SH-SY5Y (cell line): ENCODE data around the gene SLC18A2.

Experiments
- GATA2 ChIP-seq: IDR thresholded peaks from 2 replicates; pipeline ENCODE4 v1.6.1; 2011; ENCODE audit warnings: mild to moderate bottlenecking, low read depth, low read length
- GATA3 ChIP-seq: IDR thresholded peaks from 2 replicates; pipeline ENCODE4 v1.6.1; 2011; ENCODE audit warnings: low read depth, mild to moderate bottlenecking, low read length, moderate library complexity

Gene SLC18A2

DNA sequence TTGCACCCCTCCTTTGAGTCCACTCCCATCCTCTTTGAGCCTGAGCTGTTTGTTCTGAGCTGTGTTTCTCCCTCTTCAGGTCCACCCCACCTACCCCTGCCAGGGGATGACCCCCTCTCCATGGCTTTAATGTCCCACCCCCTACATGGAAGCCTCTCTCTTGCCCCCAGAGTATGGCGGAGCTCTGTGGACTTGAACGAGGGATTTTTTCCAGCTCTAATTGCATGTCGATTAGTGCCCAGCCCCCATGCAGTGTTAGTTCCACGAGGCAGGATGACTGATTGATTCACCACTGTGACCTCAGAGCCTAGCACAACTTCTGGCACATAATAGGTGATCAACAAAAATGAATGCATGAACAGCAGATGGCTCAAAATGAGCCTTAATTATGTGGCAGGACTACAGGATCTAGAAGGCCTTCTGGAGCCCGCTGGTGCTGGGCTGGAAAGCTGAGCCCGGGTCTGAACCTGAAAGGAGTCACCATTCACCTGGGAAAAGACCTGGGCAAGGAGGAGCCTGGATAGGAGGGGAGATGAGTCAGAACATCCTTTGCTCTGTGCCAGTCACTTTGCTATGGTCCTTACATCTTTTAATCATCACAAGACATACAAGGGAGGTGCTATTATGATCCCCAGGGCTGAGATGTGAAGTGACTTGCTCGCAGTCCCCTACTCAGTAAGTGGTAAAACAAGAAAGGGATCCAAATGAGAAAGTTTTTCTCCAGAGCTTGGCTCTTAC lies 17.1 kb upstream of the SLC18A2 start:
- TF ChIP-seq GATA2, result no peak
- TF ChIP-seq GATA3, result no peak

DNA sequence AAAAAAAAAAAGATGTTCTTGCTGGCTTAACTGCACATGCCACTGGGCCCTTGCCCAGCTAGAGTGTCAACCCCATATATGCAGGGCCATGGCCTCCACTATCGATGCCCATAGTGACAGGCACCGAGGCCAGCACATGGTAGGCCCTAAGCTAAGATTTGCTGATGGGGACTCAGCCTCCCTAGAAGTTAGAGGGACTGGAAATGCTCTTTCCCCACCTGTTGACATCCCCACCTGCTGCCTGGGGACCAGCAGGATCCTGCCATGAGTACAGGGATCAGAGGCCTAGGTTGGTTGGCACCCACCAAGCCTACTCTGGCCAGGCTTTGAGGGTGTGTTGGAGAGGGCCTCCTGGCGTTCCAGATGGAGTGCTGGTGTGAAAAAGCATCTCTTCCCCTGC lies 16.0 kb upstream of the SLC18A2 start:
- no peak for TF ChIP-seq GATA3
- TF ChIP-seq GATA2, result no peak

DNA sequence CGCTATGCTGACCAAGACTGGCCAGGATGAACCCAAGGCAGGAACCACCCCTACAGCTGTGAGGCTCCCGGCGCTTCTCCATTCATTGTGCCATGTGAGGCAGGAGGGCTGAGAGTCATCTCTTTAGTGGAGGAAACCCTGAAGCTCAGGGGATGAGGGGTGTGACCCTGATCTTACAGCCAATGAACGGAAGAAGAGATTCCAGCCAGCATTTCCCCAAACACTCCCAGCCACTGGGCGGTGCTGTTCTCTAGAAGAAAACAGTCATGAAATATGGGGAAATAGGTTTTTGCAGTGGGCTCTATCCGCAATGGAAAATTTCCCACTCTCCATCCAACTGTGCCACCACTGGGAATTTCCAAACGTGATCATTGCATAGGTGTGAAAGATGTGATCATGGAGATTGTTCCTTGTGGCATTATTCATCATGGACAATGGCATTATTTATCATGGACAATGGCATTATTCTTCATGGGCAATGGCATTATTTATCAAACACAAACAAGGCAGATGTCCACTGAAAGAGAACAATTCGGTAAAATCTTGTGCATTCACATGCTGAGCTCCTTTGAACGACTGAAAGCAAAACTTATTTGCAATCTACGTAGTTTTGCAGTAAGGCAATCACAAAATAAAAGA lies 14.0 kb upstream of the SLC18A2 start:
- TF ChIP-seq GATA2, result no peak
- TF ChIP-seq GATA3, result no peak

DNA sequence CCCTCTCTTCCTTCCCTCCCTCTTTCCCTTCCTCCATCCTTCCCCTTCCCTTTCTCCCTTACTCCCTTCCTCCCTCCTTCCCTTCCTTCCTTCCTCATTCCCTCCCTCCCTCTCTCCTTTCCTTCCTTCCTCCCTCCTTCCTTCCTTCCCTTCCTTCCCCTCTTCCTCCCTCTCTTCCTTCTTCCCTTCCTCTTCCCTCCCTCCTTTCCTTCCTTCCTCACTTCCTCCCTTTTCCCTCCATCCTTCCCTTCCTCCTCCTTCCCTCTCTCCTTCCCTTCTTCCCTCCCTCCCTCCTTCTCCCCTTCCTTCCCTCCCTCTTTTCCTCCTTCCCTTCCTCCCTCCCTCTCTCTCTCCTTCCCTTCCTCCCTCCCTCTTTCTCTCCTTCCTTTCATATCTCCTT lies 12.7 kb upstream of the SLC18A2 start:
- TF ChIP-seq GATA2 (no peak), GATA3 (no peak)

DNA sequence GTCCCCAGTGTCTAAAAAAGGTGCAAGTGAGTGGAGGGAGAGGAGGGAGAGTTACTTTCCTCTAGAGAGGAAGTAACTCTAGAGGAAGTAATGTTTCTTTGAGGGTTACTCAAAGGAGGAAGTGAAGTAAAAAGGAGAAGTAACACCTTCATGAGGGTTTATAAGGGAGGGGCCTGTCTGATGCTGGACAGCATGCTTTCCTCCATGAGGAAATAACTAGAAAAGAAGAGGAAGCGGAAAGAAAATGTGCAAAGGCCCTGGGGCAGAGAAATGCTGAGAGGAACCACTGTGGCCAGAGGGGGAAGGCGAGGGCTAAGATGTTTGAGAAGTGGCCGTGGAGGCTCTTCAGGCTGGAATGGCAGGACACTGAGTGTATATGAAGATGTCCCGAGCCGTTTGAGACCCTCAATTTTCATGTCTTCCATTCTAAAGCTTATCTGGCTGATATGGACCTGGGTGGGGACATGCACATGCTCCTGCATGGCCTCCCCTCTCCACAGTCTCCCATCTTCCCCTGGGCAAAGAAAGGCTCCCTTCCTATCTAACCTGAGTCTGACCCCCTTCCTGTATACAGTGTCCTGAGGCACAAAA lies 3.4 kb upstream of the SLC18A2 start:
- TF ChIP-seq GATA2 (no peak), GATA3 (no peak)

DNA sequence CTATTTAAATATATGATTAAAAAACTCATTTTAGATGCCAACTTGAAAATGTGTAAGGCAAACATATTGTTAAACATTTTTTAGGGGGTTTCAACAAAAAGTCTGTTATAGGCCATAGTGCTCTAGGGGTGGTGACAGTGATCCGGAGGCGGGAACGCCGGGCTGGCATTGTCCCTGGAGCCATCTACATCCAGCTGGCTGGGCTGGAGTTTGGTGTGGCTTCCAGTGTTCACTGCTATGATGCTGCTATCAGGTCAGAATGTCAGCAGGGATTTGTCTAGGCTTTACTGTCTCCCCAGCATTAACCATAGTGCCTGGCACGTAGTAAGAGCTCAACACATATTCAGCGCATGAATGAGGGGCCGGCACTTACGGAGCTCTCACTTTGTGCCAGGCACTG lies 1.9 kb upstream of the SLC18A2 start:
- TF ChIP-seq GATA2 (no peak), GATA3 (no peak)

DNA sequence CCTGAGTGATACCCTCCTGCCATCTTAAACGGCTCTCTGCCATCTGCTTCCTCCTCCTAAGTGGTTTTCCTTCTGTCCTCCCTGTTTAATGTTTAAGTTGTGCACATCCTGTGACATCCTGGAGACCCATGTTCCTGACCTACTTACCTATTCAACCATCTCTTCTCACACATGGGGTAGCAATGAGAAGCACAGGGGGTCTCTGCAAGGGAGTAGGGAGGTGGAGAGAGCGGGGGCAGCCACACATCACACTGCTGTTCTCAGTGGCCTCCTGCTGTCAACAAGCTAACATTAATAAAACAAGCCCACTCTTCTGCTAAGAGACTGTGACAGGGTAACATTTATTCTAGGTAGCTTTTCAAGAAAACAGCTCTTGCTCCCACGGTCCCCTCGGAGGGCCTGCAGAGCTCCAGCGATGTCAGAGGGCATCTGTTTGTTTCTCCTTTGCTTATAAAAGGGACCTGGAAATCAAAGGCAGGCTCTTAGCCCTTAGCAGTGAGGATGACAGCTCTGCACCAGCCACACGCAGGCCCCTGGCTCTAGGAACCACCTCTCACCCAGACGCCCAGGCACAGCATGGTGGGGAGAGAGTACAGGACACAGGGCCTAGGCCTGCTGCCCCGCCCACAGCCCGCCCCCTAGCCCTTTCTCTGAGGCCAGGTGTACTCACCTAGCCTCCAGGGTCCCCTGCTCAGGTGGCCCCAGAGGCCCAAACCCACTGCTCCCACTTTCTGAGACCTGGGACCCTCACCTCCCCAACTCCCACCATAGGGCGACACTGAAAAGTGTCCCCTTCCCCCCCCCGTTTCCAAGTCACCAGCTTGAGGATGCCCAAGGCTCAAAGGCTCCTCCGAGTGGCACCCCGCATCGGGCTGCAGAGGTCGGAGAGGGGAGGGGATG lies 943 bp upstream of the SLC18A2 start:
- no peak for TF ChIP-seq GATA2
- TF ChIP-seq GATA3, result no peak

DNA sequence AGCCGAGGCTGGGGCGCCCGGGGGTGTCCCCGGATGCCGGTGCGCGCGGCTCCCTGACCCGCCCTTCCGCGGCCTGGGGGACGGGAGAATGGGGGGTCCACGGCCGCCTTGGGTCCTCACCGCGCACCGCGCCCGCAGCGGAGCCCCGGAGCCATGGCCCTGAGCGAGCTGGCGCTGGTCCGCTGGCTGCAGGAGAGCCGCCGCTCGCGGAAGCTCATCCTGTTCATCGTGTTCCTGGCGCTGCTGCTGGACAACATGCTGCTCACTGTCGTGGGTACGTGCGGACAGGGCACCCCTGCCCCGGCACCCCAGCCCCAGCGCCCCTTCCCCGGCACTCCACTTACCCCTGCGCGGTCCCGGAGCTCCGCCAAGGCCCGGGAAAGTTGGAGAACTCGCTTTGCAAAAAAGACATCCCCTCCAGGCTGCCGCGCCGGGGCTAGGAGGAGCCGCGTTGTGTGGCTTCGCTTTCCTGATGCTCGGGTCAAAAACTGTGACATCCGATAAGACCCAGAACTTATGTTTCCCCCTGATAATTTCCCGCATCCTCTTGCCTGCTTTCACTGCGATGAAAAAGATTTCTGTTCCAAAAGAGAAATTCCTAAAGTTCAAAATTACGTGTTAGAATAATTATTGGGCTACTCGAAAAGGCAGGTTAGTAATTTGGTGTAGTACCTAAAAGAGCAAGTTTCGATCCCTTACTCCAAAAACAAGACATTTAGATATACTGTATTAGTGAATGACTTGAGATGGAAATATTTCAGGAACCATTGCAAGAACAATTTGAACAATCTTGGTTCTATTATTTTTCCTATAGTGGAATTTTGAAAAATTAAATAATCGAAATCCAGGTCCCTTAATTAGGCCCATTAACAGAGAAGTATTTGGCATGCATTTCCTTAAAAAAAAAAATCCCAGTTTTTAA lies 888 bp downstream of the SLC18A2 start:
- TF ChIP-seq GATA3, result no peak
- TF ChIP-seq GATA2, result no peak

DNA sequence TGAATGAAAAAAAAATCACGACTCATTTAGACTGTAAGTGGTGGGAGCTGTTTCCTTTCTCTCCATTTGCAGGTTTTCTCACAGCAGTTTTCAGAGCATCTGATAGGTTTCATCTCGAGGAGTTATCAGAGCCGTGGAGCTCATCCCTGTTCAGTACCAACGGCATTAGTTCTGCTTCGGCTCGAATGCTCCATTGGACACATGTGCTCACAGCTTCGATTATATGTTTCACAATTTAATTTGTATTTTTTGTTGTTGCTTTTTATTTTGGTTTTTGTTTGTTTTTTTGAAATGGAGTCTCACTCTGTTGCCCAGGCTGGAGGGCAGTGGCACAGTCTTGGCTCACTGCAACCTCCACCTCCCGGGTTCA lies 1.5 kb downstream of the SLC18A2 start:
- no peak for TF ChIP-seq GATA2
- no peak for TF ChIP-seq GATA3

DNA sequence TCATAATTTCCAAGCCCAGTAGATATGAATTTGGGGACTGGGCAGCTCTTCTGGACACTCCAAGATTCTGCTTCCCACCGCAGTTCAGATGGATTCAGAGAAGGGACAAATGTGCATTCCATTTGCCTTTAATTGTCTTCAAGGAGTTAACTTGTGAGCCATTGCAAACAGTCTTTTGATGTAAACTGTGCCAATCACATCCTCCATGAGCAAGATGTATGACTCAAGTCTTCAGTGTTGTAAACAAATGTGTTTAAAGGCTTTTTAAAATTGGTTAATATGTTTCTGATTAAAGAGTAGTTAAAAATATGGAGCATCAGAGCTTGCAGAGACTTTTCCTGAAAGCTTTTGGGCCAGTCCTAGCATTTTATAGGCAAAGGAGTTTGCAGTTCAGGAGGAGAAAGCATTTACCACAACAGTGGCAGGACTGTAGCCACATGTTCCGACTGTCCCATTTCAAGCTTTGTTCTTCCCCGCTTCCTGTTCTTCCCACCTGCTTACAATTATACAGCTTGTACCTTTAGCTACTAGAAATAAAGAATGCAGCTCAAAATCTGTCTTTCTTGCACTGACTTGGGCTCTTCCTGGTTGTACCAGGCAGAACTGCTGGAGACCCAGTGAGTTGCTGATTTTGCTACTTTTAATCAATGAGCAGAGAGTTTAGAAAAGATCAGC lies 6.2 kb downstream of the SLC18A2 start:
- TF ChIP-seq GATA3 (no peak), GATA2 (no peak)

DNA sequence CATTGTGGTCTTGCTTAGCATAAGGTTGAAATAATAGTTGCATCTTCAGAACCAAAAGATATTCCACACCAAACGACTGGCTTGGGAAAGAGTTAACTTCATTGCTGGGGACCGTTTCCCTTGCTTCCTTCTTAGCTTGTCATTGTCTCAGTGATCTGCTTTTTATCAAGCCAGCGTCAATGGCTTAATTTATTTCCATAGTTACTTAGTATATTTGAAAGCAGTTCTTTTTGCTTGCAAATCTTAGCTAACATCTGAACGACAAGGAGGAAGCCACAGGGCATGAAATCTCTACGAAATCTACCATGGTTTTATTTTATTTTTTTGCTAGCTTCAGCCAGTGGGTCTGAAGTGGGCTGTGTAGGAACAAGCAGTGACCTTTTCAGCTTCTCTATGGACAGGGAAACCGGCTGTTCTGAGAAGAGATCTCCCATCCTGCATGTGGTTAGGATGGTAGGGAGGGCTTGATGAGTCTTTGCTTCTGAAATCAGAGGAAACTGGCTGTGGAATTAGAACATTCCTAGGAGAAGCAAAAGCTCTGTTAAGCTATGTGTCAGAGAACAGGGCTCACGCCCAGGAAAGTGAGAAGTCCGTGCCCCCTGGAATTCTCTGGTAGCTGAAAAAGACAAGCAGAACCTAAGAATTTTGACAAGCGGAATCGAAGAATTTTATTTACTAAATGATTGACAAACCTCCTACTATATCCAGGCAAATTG lies 8.0 kb downstream of the SLC18A2 start:
- TF ChIP-seq GATA2, result no peak; the same call in 1 of the 2 replicates
- 0 out of 2 replicates have a peak, but pooled peaks have one; percentile 19 for TF ChIP-seq GATA3

DNA sequence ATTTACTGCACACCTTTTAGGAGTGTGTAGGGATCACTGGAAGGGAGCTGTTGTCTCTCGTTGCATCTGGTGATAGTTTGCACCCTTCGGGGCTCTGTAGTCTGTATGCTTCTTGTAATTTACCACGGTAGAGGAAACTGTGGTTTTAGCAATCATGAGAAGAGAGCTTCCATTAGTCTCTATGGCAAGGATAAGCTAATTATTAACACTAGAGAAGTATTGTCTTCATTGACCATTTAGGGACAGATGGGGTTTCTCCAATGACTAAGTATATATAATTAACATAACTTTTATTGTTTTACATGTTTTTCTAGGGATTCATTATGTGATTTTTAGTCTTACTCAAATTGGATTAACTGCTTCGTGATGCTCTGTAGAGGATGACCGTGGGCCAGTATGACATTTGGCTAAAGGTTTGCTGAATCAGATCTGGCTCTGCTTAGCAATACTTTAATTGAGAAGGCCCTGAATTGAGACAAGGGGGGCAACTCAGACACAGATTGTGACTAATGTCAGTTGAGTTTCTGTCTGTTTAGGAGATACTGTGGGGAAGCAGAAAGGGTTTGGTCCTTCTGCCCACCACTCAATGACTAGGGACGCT lies 8.7 kb downstream of the SLC18A2 start:
- TF ChIP-seq GATA2 (no peak), GATA3 (no peak)
